ENCODE results near the gene SPATA6L.

SPATA6L gene

GRCh38 chr9:4585135-4585534 lies 81.1 kb downstream of the SPATA6L start:
- DNase-seq (ENCODE audit: low spot score), result no peak
- FAIRE-seq, result no peak

DNA sequence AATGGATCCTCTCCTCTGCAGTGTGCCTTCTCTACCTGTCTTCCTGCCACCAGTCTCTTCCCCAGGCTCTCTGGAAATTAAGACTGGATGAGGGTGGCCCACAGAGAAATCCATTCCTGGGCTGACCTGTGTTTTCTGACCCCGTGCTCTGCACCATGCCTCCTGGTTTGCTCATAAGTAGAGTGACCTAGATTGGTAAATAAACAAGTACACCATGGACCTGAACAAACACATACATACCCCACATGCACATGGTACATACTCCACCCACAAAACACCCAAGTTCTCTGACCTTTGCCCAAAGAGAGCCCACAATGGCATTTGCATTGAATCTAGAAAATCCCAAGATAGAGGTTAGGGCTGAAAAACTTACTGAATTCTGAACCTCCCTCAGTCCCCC lies 81.6 kb downstream of the SPATA6L start:
- no peak for FAIRE-seq
- no peak for DNase-seq (ENCODE audit: low spot score)

DNA sequence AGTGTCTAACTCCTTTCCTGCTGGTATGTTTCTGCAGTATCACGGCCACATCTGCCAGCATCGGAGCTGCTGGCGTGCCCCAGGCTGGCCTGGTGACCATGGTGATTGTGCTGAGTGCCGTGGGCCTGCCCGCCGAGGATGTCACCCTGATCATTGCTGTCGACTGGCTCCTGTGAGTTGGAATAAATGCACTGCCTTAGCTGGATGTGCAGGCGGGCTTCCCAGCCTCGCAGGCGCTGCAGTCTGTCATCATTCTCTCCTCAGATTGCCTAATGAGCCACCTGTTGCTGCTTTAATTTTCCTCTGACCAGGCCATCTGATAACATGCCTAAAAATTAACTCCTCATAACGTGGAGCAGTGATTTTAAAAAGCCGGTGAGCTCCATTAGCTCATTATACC lies 83.3 kb downstream of the SPATA6L start:
- DNase-seq (ENCODE audit: low spot score) (no peak), FAIRE-seq (no peak)

DNA sequence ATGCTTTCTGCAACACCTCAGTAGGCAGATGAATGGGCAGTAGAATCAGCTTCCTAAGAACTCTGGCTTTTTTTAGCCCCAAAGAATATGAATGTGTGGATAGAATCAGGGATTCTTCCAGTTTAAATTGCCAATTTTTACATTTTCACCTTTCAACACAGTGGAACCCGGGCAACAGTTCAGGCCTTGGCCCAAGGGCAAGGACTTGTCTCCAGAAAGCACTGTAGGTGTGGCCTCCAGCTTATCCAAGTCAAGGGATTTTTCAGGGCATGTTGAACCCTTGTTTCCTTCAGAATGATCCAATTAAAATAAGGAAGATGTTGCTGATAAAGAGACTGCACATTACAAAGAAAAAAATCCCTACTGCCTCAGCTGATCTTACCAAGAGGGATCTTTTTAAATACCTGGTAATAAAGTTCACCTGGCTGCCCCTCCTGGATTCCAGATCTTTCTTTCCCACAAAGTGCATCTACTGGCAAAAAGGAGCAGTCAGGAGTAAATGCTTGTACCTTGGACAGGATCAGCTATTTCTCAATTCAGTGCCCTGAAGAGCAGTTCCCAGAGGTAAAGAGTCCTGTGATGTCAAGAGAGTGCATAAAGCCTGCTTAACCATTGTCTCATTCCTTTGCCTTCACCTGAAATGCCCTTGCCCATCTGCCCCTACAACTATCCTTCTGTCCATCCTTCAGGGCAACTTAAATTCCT lies 84.3 kb downstream of the SPATA6L start:
- DNase-seq (ENCODE audit: low spot score), result no peak
- no peak for FAIRE-seq

DNA sequence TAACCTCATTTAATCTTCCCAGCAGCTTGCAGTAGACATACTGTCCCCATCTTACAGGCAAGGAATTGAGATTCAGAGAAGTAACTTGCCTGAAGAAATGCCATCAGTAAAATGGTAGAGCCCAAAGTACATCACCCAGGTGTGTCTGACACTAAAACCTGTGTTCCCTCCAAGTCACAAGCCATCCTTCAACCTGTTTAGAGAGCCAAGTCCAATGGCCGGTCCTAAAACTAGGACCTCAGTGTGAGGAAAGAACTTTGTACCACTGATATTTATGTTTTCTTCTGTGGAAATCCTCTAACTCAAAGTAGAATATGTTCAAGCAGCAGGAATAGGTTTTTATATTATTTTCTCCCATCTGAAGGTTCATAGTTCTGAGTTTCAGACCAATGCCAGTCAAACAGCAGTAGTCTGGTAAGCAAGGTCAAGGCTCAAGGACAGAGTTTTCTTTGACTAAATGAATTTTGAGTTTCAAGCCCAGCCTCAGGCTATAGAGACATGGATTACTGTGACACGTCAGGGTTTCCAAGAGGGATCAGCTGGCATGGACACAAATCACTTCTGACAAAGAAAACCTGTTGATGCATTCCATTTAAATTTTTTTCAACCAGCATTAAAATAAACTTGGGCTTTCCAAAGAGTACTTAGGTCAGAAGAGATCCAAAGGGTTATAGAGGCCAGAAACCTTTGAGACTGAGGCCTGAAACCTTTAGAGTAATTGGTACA lies 85.1 kb downstream of the SPATA6L start:
- FAIRE-seq, result no peak

DNA sequence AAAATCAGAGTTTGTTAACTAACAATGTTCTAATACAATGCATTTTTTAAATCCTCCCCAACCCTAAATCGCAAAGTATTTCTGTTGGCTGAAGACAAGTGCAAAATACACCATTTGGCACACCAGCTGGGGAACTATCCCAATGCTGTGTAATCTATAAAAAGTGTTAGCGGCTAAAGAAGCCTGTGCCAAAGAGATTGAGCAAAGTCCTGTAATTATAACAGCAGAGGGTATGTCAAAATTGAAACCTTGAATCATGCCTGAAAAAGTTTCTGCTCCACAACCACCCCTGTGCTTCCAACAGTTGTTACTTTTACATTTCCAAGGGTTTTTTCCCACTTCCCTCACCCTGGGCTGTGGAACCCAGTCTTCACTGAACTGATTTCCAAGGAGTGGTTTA lies 87.3 kb downstream of the SPATA6L start:
- FAIRE-seq, result no peak
- DNase-seq (ENCODE audit: low spot score), result no peak

More for the DNA sequence above, 85.1 kb downstream of the SPATA6L start:
- DNase-seq (ENCODE audit: low spot score), result no peak

DNA sequence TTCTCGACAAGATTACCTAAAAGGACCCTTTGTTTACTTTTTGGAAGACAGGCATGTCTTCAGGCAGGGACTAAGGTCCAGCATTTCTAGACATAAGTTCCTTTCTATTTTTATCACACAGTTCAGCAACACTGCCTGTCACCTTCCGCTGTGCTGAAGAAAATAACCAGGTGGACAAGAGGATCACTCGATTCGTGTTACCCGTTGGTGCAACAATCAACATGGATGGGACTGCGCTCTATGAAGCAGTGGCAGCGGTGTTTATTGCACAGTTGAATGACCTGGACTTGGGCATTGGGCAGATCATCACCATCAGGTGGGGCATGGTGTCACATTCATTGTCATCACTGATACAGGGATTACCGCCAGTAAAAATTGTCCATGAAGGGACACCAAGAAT lies 89.8 kb downstream of the SPATA6L start:
- no peak for DNase-seq (ENCODE audit: low spot score)
- FAIRE-seq, result no peak

- FAIRE-seq, result no peak
- DNase-seq (ENCODE audit: low spot score), result no peak
These were observed 90.3 kb downstream of the SPATA6L start for GRCh38 chr9:4575997-4576396.

GRCh38 chr9:4574657-4575243 lies 91.5 kb downstream of the SPATA6L start:
- no peak for FAIRE-seq
- no peak for DNase-seq (ENCODE audit: low spot score)

- DNase-seq (ENCODE audit: low spot score) (no peak), FAIRE-seq (no peak)
These were observed 92.5 kb downstream of the SPATA6L start for GRCh38 chr9:4573634-4574389.

DNA sequence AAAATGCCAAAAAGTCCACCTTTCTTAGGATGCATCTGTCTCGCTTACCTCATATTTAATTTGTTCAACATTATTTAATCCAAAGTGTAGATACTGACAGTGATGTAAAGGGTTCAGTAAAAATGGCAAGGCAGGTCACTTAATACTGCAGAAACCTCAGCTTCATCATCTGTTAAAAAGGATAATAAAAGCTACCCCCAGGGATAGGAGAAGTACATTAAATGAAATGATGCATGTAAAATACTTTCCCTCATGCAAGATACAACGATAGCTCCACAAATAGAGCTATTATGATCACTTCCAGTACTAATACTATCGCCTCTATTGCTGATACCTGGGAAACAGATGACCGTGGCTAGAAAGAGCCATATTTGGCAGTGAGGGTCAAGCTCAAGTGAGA lies 93.1 kb downstream of the SPATA6L start:
- FAIRE-seq (no peak), DNase-seq (ENCODE audit: low spot score) (no peak)

DNA sequence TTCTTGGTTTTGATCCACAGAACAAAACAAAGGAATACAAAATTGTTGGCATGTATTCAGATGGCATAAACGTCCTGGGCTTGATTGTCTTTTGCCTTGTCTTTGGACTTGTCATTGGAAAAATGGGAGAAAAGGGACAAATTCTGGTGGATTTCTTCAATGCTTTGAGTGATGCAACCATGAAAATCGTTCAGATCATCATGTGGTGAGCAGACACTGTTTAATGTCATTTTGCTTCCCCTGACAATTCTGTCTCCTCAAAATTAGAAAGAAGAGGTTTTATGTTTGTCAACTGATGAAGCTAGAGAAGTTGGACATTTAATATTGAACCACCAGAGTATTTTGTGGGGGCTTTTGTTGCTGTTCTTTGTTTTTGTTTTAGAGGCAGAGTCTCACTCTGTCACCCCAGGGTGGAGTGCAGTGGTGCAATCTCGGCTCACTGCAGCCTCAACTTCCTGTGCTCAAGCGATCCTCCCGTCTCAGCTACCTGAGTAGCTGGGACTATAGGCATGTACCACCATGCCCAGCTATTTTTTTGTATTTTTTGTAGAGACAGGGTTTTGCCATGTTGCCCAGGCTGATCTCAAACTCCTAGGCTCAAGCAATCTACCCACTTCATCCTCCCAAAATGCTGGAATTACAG lies 94.0 kb downstream of the SPATA6L start:
- no peak for DNase-seq (ENCODE audit: low spot score)
- FAIRE-seq, result no peak

DNA sequence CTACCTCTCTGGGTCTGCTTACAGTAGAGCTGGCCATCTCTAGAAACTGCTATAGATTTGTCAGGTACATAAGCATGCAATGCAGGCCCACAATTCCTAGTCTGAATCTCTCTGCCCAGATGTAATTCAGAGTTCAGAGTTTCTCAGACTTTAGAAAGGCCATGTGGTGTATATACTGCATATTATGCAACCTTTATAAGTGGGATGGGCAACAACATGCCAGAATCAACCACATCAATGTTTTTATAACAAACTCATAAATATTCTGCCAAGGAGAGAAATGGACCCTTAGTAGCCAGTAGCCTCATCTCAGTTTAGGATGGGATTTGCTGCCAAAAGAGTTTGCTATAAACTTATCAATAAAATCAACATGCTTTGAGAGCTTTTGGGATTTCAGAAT lies 97.2 kb downstream of the SPATA6L start:
- no peak for FAIRE-seq
- no peak for DNase-seq (ENCODE audit: low spot score)

DNA sequence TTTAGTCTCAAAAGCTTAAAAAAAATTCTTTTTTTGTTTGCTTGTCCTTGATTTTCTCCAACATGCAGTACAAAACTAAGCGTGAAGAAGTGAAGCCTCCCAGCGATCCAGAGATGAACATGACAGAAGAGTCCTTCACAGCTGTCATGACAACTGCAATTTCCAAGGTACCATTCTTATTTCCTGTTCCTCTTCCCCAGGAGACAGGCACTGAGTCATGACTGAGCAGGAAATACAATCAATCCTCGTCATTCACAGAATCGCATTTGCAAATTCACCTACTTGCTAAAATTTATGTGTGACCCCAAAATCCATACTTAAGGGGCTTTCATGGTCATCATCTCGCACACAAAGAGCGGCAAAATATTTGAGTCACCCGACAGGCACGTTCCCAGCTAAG lies 98.7 kb downstream of the SPATA6L start:
- no peak for FAIRE-seq
- no peak for DNase-seq (ENCODE audit: low spot score)

- no peak for DNase-seq (ENCODE audit: low spot score)
- FAIRE-seq, result no peak
These were observed 99.5 kb downstream of the SPATA6L start for GRCh38 chr9:4566806-4567205.

DNA sequence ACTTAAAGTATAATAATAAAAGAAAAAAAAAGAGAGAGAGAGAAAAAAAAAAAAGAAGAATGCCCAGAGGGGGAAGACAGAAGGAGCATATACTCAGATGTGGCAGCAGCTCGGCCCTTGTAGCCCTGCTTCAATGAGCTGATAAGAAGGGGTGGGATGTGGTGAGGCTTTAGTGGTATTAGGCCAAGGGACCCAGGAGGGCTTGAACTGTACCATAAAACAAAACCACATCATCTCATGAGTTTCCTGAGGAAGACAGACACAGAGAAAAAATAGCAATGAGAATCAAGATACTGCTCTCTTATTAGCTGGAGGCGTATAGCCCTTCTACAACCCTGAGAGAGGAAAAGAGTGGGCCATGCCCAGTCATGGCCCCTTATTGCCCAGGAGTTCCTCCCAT lies 103.2 kb downstream of the SPATA6L start:
- FAIRE-seq (no peak), DNase-seq (ENCODE audit: low spot score) (no peak)

DNA sequence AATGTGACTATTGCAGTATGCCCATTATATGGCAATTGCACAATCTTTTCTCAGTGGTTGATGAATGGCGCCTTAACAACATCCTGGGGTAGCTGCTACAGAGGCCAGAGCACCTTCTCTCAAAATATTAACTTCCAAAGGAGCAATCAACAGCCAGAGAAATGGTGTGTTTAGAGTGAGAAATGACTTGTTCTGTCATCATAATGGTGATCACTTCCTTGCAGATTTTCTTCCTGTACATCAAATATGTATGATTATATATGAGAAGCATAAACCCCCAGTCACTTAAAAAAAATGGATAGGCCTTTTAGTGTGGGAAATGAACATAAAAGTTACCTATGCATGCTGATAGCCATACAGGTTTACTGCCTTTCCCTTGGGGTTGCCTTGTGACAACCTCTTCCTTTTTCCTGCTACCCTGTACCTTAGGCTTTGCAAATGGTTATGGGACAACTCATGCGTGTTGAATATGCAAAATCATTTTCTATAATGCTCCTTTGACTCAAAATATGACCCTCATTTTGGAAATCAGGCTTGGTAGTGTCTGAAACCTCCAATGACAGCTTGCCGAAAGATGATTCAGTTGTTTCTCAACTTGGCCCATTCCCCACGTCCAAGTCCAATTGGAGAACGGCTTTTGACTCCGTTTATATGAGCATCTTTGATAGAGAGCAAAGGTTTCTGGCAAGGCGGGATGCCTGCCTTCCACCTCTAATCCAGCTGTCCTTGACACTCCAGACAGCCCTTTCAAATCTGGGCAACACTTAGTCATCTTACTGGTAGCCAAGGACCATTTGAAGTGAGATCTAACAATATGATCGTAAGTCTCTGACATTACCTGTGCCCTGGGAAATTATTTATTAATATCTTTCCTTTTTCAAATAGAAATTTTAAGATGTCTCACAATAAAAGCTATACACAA lies 106.8 kb downstream of the SPATA6L start:
- FAIRE-seq, result no peak

DNA sequence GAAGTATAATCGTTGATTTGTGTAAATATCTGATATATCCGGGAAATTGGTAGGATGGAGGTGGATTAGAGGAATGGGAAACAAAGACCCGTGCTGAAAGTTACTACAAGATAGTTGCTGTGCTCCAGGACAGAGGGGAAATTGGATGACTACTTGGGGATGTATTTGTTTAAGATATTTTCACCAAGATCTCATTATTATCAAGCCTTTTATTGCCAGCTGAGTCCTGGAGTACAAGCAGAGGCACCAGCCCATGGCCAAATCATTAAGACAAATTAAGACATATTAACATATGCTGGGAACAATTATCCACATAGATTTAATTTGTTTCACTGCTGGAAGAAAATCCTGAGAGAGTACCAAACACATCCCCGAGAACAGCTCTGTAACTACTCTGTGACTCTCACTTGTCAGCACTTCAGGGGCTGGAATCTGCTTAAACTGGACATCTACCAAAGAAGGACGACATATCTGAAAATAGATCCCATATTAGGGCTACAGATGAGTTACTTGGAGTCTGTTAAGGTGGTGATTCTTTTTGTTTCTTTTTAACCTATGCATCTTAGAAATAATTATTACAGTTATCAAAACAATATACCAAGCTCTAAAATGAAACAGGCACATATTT lies 107.8 kb downstream of the SPATA6L start:
- FAIRE-seq (no peak), DNase-seq (ENCODE audit: low spot score) (no peak)

More for the DNA sequence above, 106.8 kb downstream of the SPATA6L start:
- DNase-seq (ENCODE audit: low spot score), result no peak

DNA sequence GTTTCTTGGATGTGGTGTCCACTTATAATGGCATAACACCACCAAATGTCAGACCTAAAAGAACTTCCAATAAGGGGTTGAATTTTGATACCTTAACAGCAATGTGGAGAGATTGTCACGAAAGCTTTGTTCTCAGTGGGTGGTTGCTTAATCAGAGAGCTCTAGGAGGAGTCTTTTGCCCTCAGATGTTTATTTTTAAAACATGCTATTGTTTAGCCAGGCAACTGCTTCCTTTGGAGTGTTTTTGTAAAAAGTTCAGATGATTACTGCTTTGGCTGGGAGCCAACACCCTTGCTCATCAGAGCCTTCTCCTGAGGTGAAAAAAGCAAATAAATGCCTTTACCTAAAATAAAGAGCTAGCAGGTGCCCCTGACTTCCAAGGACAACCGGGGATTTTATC lies 111.0 kb downstream of the SPATA6L start:
- FAIRE-seq (no peak), DNase-seq (ENCODE audit: low spot score) (no peak)

GRCh38 chr9:4553951-4554381 lies 112.3 kb downstream of the SPATA6L start:
- DNase-seq (ENCODE audit: low spot score) (no peak), FAIRE-seq (no peak)

Data from RCC 7860 (cell line).